Measurements from ENCODE around the gene IGDCC3.

- TF ChIP-seq POLR2A (IDR thresholded peaks at IDR 0.05) (no peak), CTCF (IDR thresholded peaks at IDR 0.05) (no peak), POLR2AphosphoS5 (IDR thresholded peaks at IDR 0.05) (no peak), EP300 (IDR thresholded peaks at IDR 0.05) (no peak)
Measured at GRCh38 chr15:65375871-65376607, 1.8 kb downstream of the IGDCC3 start.
